ENCODE data around the gene ANKRD17.

Gene ANKRD17

GRCh38 chr4:73272816-73273215 is 14.2 kb upstream of the ANKRD17 start:
- ChIA-PET CTCF (no interaction called here), POLR2A (no interaction called here)
- Histone ChIP-seq H3K4me1 (ENCODE audit: control insufficient read depth, insufficient read depth, low read length) (peaks cover 2% of the 10 kb centered on the region; the same call in 1 of the 2 replicates), H3K36me3 (ENCODE audit: control insufficient read depth in 2 of 2, insufficient read depth in 1 of 2, low read length in 2 of 2) (no peaks in the 10 kb centered on the region), H3K27ac (ENCODE audit: extremely low read depth, low read depth, low read length) (no peak overlapping the region), H3K4me3 (ENCODE audit: low read depth, low read length) (no peak overlapping the region), H3K9me3 (ENCODE audit: control insufficient read depth, insufficient read depth, low read depth, low read length) (no peaks in the 10 kb centered on the region)
- TF ChIP-seq GLI2 (tag by site-specific recombination; IDR thresholded peaks at IDR 0.05; ENCODE audit: borderline replicate concordance, low read depth) (no peak), ZNF585B (tag by site-specific recombination; IDR thresholded peaks at IDR 0.05) (no peak), ZNF513 (tag by site-specific recombination; IDR thresholded peaks at IDR 0.05) (no peak), ZNF791 (tag by site-specific recombination; IDR thresholded peaks at IDR 0.05) (no peak), ZSCAN16 (tag by site-specific recombination; IDR thresholded peaks at IDR 0.05) (no peak), KLF10 (tag by site-specific recombination; IDR thresholded peaks at IDR 0.05) (no peak), ZNF114 (tag by site-specific recombination; IDR thresholded peaks at IDR 0.05) (no peak), ZNF707 (tag by site-specific recombination; IDR thresholded peaks at IDR 0.05) (no peak), ZEB2 (tag by site-specific recombination; IDR thresholded peaks at IDR 0.05) (no peak)

- H3K36me3 ChIP-seq (ENCODE audit: control insufficient read depth in 2 of 2, insufficient read depth in 1 of 2, low read length in 2 of 2): no peaks in the 10 kb centered on the region
- no peaks in the 10 kb centered on the region for H3K4me1 ChIP-seq (ENCODE audit: control insufficient read depth, insufficient read depth, low read length)
- TF ChIP-seq ZBTB8A (tag by site-specific recombination; IDR thresholded peaks at IDR 0.05): no peak
- H3K27ac ChIP-seq (ENCODE audit: extremely low read depth, low read depth, low read length): no peak overlapping the region
- no peak overlapping the region for H3K4me3 ChIP-seq (ENCODE audit: low read depth, low read length)
- H3K9me3 ChIP-seq (ENCODE audit: control insufficient read depth, insufficient read depth, low read depth, low read length): no peaks in the 10 kb centered on the region
- ChIA-PET CTCF (no interaction called here), POLR2A (no interaction called here)
Observed at GRCh38 chr4:73267050-73267449, 8.5 kb upstream of the ANKRD17 start.

GRCh38 chr4:73259571-73260090 is 1.0 kb upstream of the ANKRD17 start:
- CTCF ChIA-PET: no interaction called here
- peak overlapping the region; percentile 87 for H3K27ac ChIP-seq (ENCODE audit: extremely low read depth, low read depth, low read length)
- POLR2A ChIA-PET: interaction anchor here (1.4 to 1.9 kb wide), 2 partner anchors 26 to 190 kb away, joined by 5 to 11 read pairs; partner anchors contain the start of gene COX18
- no peaks in the 10 kb centered on the region for H3K9me3 ChIP-seq (ENCODE audit: control insufficient read depth, insufficient read depth, low read depth, low read length)
- TF ChIP-seq ZNF335 (tag by site-specific recombination; conservative IDR thresholded peaks at IDR 0.05) (peak; percentile 59), SP2 (tag by site-specific recombination; IDR thresholded peaks at IDR 0.05) (no peak), ATF2 (tag by site-specific recombination; IDR thresholded peaks at IDR 0.05; ENCODE audit: low read depth) (no peak), ZBTB17 (tag by site-specific recombination; IDR thresholded peaks at IDR 0.05) (peak; percentile 87), ZNF362 (tag by site-specific recombination; IDR thresholded peaks at IDR 0.05) (0 out of 2 replicates have a peak, but pooled peaks have one; percentile 21), AEBP2 (tag by site-specific recombination; IDR thresholded peaks at IDR 0.05; ENCODE audit: borderline replicate concordance) (no peak)
- peak overlapping the region; percentile 90 for H3K4me3 ChIP-seq (ENCODE audit: low read depth, low read length)
- no peaks in the 10 kb centered on the region for H3K4me1 ChIP-seq (ENCODE audit: control insufficient read depth, insufficient read depth, low read length)
- H3K36me3 ChIP-seq (ENCODE audit: control insufficient read depth in 2 of 2, insufficient read depth in 1 of 2, low read length in 2 of 2): peaks cover 0 to 13% of the 10 kb centered on the region in 2 experiments; a peak in 1 of 3 replicates
